HG03045 (cell line): ENCODE results near the gene MTHFR.

ENCODE experiments used
- ATAC-seq: cut with Tn5 transposase; IDR thresholded peaks from one replicate; pipeline ENCODE4 v1.9.1; 2021; ENCODE audit warnings: mild to moderate bottlenecking, moderate library complexity; ENCODE audit not compliant: unreplicated experiment

MTHFR gene

GRCh38 chr1:11799099-11799498 is 6.7 kb downstream of the MTHFR start:
- ATAC-seq: no peak

- no peak for ATAC-seq
Measured at GRCh38 chr1:11797525-11798216, 8.1 kb downstream of the MTHFR start.

DNA sequence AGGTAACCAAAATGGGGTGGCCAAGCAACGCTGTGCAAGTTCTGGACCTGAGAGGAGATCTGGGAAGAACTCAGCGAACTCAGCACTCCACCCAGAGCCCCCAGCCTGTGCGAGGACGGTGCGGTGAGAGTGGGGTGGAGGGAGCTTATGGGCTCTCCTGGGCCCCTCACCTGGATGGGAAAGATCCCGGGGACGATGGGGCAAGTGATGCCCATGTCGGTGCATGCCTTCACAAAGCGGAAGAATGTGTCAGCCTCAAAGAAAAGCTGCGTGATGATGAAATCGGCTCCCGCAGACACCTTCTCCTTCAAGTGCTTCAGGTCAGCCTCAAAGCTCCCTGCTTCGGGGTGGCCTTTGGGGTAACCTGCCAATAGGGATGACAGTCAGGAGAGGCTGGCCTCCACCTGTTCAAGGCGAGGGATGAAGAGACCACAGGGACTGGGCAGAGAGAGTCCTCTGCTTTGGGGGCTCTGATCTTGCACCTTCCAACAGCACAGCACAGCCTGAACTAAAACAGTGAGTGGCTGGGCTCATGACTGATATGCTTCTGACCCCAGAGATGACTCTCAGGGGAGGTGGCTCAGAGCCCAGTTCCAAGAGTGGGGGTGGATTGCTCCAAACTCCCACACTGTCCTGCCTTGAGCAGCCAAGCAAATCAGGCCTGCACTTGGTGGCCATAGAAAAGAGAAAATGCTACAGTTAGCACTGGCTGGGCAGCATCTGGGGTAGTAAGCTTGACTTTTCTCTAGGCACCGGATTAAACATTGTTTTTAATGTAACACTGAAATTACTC is 9.5 kb downstream of the MTHFR start:
- no peak for ATAC-seq

- ATAC-seq: no peak
Measured at GRCh38 chr1:11795238-11795890, 10.4 kb downstream of the MTHFR start.

DNA sequence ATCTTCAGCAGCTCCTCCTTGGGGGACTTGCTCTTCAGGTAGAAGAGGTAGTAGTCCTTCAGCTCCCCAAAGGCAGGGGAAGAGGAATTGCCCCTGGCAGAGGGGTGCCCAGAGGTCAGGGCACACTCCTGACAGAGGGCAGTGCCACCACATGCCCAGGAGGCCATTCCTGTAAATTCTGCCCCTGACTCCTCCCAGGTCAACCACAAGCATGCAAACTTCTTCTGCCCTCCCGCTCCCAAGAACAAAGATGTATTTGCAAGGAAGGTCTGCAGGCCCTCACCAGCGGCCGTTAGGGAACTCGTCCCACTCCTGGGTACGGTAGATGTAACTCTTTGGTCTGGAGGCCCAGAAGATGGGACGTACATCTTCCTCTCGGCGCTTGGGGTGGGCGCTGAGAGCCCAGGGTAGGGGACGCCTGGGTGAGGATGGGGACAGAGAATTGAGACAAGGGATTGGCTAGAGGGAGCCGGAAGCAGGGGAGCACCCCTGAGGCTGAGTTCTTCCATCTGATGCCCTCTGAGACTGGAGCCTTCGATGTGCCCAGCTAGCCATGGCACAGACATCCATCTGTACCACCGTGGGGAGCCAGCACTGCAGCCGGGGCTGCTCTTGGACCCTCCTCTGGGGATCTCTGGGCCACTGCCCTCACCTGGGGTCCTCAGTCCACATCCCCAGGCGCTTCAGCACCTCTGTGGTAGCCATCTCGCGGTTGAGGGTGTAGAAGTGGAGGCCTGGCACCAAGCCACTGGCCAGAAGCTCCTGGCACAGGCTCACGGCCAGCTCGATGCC is 11.1 kb downstream of the MTHFR start:
- ATAC-seq: no peak

GRCh38 chr1:11793819-11794218 is 11.9 kb downstream of the MTHFR start:
- ATAC-seq: no peak

GRCh38 chr1:11792106-11792505 is 13.7 kb downstream of the MTHFR start:
- no peak for ATAC-seq

DNA sequence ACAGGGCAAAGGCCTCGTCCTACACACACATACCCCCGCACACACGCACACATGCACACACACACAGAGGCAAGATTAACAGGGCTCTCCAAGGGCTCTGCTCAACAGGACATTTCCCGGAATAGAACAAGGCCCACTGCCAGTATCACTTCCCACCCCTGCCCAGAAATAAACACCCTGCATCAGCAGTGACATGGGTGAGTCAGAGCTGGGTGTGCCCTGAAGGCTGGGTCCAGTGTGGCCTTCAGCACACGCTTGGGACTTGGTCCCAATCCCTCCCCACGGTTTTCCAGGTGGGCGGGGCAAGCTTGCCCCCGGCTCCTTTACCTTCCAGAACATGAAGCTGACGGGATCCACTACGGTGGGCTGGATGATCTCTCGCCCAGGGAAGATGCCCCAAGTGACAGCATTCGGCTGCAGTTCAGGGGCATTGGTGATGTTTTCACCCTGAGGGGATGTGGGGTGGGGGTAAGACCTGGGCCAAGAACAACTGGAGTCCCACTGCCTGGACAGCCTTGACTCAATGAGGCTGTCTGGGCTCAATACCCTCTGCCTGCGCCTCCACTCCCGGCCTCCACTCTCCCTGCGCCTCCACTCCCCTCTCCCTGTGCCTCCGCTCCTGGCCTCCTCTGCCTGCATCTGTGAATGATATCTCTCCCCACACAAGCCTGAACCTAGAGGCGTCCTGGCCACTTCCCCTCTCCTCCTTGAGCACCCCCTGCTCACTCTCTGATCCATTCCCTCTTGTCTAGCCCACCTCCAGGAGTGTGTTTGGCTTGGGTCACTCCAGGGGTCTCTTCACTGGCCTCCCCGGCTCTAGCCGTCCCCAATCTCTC is 14.7 kb downstream of the MTHFR start:
- ATAC-seq: no peak

- no peak for ATAC-seq
Measured at GRCh38 chr1:11790101-11790879, 15.5 kb downstream of the MTHFR start.

DNA sequence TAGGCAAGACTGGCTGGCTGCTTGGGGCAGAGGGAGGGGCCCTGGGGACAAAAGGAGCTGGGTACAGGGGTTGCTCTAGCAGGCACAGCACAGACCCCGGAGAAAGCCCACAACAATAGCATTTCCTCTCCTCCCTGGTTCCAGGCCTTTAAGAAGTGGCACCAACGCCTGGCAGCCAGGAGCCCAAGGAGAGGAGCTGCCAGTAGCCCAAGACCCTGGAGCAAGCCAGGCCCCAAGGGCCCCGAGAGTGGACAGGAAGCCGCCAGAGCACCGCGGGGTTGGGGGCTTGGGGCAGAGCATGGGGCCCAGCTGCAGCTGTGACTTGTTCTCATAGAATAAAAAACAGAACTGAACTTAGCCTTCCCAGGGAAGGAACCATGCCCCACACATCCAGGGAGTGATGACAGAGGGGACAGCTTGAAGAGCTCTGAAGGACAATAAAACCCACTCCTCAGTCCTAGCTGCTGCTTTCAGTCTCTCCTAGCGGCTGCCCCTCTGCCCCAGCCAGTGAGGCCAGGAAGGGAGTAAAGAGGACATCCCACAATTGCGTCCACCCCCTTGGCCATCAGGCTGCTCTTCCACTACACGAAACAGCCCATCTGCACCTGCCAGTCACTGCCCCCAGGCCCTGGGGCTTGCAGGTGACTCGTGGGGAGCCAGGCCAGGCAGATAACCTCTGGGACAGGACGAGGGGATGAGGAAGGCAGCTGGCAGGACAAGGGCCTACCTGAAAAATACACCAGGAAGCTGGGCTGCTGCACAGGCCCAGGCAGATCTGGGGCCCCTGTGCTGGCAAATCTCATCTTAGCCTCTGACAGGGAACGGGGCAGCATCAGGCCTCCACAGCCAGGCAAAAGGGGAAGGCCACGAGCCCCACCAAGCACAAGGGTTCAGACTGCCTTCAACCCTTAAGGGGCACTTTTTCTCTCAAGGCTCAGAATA is 16.4 kb downstream of the MTHFR start:
- ATAC-seq: no peak

DNA sequence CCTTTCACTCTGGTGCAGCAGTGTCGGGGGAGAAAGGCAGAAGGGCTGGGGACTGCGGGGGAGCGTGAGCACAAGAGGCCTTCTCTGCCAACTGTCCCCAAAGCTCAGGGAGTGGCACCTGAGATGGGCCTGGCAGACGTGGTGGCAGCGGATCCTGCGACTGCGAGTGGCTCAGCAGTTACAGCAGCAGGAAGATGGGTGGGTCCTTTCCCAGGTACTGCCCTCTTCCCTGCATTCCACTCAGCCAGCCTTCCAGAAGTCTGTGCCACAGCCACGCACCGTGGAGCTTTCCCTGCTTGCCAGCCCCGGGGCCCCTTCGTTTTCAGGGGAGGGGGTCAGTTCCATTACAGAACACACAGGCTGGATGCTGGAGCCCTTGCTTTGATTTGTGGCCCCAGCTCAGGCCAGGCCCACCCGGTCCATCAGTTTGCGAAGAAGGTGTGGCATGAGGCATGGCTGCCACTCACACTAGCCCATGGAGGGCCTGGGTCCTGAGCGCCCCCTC is 17.2 kb downstream of the MTHFR start:
- no peak for ATAC-seq

GRCh38 chr1:11787804-11788436 is 17.8 kb downstream of the MTHFR start:
- ATAC-seq: no peak

DNA sequence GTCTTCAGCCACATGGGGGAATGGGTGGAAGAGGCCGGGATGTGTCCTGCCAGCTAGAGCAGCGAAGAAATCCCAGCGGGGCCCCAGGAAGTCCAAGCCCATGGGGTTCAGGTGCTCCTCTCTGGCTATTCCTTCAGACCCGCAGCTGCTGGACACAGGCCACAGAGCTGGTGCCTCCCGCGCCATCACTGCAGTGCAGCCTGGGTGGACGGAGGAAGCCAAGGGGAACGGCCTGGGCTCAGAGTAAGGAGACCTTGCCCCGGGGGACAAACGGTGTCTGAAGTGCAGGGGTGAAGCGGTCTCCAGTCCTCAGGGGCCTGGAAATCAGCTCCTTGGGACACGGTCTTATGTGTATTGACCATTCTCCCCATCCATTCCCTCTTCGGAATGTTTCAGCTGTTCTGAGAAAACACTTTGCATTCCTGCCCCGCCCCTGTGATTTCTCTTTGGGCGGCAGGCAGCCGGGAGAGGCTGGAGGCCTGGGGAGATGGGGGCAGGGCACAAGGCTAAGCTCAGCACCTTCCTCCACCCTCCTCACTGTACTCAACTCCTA is 18.4 kb downstream of the MTHFR start:
- ATAC-seq: no peak

DNA sequence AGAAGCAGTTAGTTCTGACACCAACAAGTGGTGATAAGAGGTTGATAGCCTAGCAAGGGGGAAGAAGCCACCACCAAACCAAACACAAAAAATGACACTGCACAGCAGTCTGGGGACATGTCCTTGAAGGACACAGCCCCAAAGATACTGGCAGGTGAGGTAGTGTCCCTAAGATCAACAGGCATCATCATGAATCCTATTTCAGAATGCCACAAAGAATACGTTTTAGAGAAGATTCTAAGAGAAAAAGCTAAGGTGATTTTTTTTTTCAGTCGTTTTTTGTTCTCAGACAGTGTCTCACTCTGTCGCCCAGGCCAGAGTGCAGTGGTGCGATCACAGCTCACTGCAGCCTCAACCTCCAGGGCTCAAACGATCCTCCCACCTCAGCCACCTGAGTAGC is 19.6 kb downstream of the MTHFR start:
- ATAC-seq: no peak

DNA sequence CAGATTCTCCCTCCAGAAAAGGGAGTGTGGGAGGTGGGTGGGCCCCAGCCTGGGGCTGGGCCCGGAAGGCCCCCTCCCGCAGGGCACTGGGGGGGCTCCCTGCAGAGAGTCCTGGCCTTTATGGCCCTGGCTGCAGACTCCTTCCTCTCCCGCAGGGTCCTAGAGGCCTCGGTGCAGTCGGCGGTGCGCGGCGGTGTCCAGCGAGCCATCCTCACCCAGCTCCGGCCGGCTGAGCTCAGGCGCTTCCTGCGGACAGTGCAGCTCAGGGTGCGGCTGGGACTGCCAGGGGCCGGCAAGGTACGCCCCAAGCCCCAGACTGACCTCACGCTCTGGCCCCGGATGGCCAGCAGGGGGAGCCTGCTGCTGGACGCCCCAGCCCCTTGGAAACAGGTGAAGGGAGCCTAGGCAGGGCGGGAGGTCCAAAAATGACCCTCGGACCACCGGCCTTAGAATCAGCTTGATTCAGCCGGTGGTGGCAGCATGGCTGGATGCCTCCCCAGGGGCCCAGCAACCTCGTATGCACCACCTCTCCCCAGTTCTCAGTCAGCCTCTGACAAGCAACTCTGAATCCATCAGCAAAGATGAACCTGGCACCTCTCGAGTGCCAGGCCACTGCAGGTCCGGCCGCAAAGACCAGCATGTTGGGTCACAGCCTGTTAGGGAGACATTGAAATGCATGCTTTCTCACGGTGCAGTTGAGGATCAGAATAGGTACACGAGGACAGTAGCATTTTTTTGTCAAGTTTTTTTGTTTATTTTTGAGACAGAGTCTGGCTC is 20.6 kb downstream of the MTHFR start:
- ATAC-seq: no peak

- ATAC-seq: no peak
Measured at GRCh38 chr1:11784256-11784992, 21.3 kb downstream of the MTHFR start.
